Mucosa of descending colon (tissue), 3 donors: ENCODE results near the gene ANXA9. TPM values are rescaled to one million over a fixed set of nuclear protein-coding genes. Genes with fewer than 3 reads are reported as not detected.

Experiments used
- ATAC-seq: fragments of 200-7000 bp; cut with Tn5 transposase; one replicate; pipeline ENCODE4 v1.9.1; 2020; ENCODE audit warnings: mild to moderate bottlenecking, moderate library complexity
- DNase-seq, 3 donors: peaks; one replicate each; pipeline ENCODE4 v3.0.0-alpha.2; 2020
- H3K36me3 ChIP-seq: fragments of 200-600 bp; one replicate; pipeline ENCODE4 v1.8.0; 2021; ENCODE audit warnings: low read depth, mild to moderate bottlenecking
- H3K4me1 ChIP-seq: fragments of 200-600 bp; one replicate; pipeline ENCODE4 v1.8.0; 2021; ENCODE audit warnings: low read depth, mild to moderate bottlenecking
- H3K4me3 ChIP-seq: fragments of 200-600 bp; one replicate; pipeline ENCODE4 v1.8.0; 2021; ENCODE audit warnings: mild to moderate bottlenecking
- H3K9me3 ChIP-seq: fragments of 200-600 bp; one replicate; pipeline ENCODE4 v1.8.0; 2021; ENCODE audit warnings: mild to moderate bottlenecking
- CTCF ChIP-seq: fragments of 200-600 bp; IDR thresholded peaks from one replicate; pipeline ENCODE4 v1.8.0; 2022; ENCODE audit warnings: antibody characterized with exemption, mild to moderate bottlenecking
- intact Hi-C, 2 donors: fragments of 100-400 bp; cut with DNase I in 1 of 2; cut with micrococcal nuclease in 1 of 2; formaldehyde crosslinking; loops; one replicate each; pipeline versions ENCODE4 v1.11.0 to v1.11.1; 2022; cut with DNase I, micrococcal nuclease
- total RNA-seq, 3 donors: library from RNA; stranded (reverse); fragmentation: NEBNext Ultra II Directional in 2 of 3; extraction: Animal tissue kit (Norgen Biotek cat#: 25700) in 2 of 3; gene quantifications; one replicate each; pipeline versions ENCODE4 v1.2.1 to v1.2.4, GENCODE V29; 2021 to 2023
- donor health status: DM: no; HTN: no; CAD: no; lungs with moderate emphysema.
- donor health status: DM: no; HTN: no; CAD: no.
- donor health status: DM: no; HTN: yes; CAD: no.

ANXA9 gene
- total RNA-seq, 3 donors from 2014 or later = not detected

- intact Hi-C loops = loop anchor here in 1 of 2 donors (10.0 kb wide), 1 partner anchor 46 kb away; the partner anchor contains the start of gene CDC42SE1
- DNase-seq = no peak
- TF ChIP-seq CTCF = no peak
- H3K4me1 ChIP-seq = peaks cover 60% of the 10 kb centered on the region
- H3K36me3 ChIP-seq = no peaks in the 10 kb centered on the region
- ATAC-seq = no peak
- no peaks in the 10 kb centered on the region for H3K9me3 ChIP-seq
- H3K4me3 ChIP-seq = no peak overlapping the region
Observed at GRCh38 chr1:151009206-151009587, 27.1 kb downstream of the ANXA9 start.

- H3K4me1 ChIP-seq = peaks cover 56% of the 10 kb centered on the region
- no peak for TF ChIP-seq CTCF
- no peak for ATAC-seq
Observed at GRCh38 chr1:151009674-151010345, 27.7 kb downstream of the ANXA9 start.

GRCh38 chr1:151010346-151010726 is 28.2 kb downstream of the ANXA9 start:
- H3K36me3 ChIP-seq = no peaks in the 10 kb centered on the region
- no peak for ATAC-seq
- no peak for TF ChIP-seq CTCF
- peaks cover 51% of the 10 kb centered on the region for H3K4me1 ChIP-seq
- no peaks in the 10 kb centered on the region for H3K9me3 ChIP-seq
- intact Hi-C loops = no loop called here
- DNase-seq = no peak
- H3K4me3 ChIP-seq = no peak overlapping the region

More at GRCh38 chr1:151009674-151010345, 27.7 kb downstream of the ANXA9 start:
- no peak overlapping the region for H3K4me3 ChIP-seq
- intact Hi-C loops = loop anchor here in 1 of 2 donors (10.0 kb wide), 1 partner anchor 45 kb away; the partner anchor contains the start of gene CDC42SE1
- no peak for DNase-seq
- no peaks in the 10 kb centered on the region for H3K9me3 ChIP-seq
- H3K36me3 ChIP-seq = no peaks in the 10 kb centered on the region

GRCh38 chr1:151011154-151011850 is 29.2 kb downstream of the ANXA9 start:
- Histone ChIP-seq H3K4me1 (peaks cover 51% of the 10 kb centered on the region), H3K36me3 (no peaks in the 10 kb centered on the region), H3K4me3 (no peak overlapping the region), H3K9me3 (no peaks in the 10 kb centered on the region)
- DNase-seq (no peak), ATAC-seq (no peak)
- intact Hi-C loops = no loop called here
- no peak for TF ChIP-seq CTCF

GRCh38 chr1:151012684-151013471 is 30.8 kb downstream of the ANXA9 start:
- intact Hi-C loops = no loop called here
- DNase-seq (peak in 2 of 3 donors; percentile 56 to 61), ATAC-seq (peak; percentile 63)
- TF ChIP-seq CTCF = no peak
- Histone ChIP-seq H3K4me3 (no peak overlapping the region), H3K9me3 (no peaks in the 10 kb centered on the region), H3K36me3 (no peaks in the 10 kb centered on the region), H3K4me1 (peaks cover 39% of the 10 kb centered on the region)
